Neural progenitor cell (in vitro differentiated cells): Measurements from ENCODE around the gene TMEM176B. TPM values are rescaled to one million over a fixed set of nuclear protein-coding genes. Genes with fewer than 3 reads are reported as not detected.
A peak's percentile ranks its signal among the peaks of the same experiment; 100 is the strongest.

Experiments
- DNase-seq: peaks from one replicate; pipeline ENCODE4 v3.0.0-alpha.2; 2016; ENCODE audit warnings: low spot score
- H2AFZ ChIP-seq: fragments of 200-600 bp; sonication (generic); replicated peaks from 2 replicates; pipeline ENCODE4 v1.6.1; 2016; ENCODE audit warnings: antibody characterized with exemption
- H3F3A ChIP-seq: fragments of 200-600 bp; sonication (generic); 2 replicates; pipeline ENCODE4 v1.6.1; 2016; ENCODE audit warnings: antibody characterized with exemption, low read depth
- H3K27ac ChIP-seq: fragments of 200-600 bp; sonication (generic); 2 replicates; pipeline ENCODE4 v1.5.1; 2016; ENCODE audit warnings: mild to moderate bottlenecking
- H3K27me3 ChIP-seq: fragments of 200-600 bp; sonication (generic); 2 replicates; pipeline ENCODE4 v1.6.1; 2016; ENCODE audit warnings: mild to moderate bottlenecking, moderate library complexity
- H3K36me3 ChIP-seq: fragments of 200-600 bp; sonication (generic); 2 replicates; pipeline ENCODE4 v1.5.1; 2016
- H3K4me1 ChIP-seq: fragments of 200-600 bp; sonication (generic); 2 replicates; pipeline ENCODE4 v1.6.1; 2016; ENCODE audit warnings: mixed run types
- H3K4me2 ChIP-seq: fragments of 200-600 bp; sonication (generic); 2 replicates; pipeline ENCODE4 v1.6.1; 2016
- H3K4me3 ChIP-seq: fragments of 200-600 bp; sonication (generic); 2 replicates; pipeline ENCODE4 v1.5.1; 2016
- H3K79me2 ChIP-seq: fragments of 200-600 bp; sonication (generic); 2 replicates; pipeline ENCODE4 v1.6.1; 2016; ENCODE audit warnings: low read depth
- H3K9ac ChIP-seq: fragments of 200-600 bp; sonication (generic); 2 replicates; pipeline ENCODE4 v1.6.1; 2016
- H3K9me3 ChIP-seq: fragments of 200-600 bp; sonication (generic); 2 replicates; pipeline ENCODE4 v1.5.1; 2016; ENCODE audit warnings: low read depth
- H4K20me1 ChIP-seq: fragments of 200-600 bp; sonication (generic); 2 replicates; pipeline ENCODE4 v1.6.1; 2016; ENCODE audit warnings: low read depth
- H3K27ac Mint-ChIP-seq: 3 replicates; pipeline ENCODE4 v1.8.0; 2021; ENCODE audit warnings: mixed read lengths
- H3K27me3 Mint-ChIP-seq: 2 replicates; pipeline ENCODE4 v1.8.0; 2022; ENCODE audit warnings: low read depth, mild to moderate bottlenecking, inconsistent platforms, moderate library complexity, mixed read lengths; ENCODE audit not compliant: insufficient read depth
- H3K36me3 Mint-ChIP-seq: 3 replicates; pipeline ENCODE4 v1.8.0; 2021; ENCODE audit warnings: mixed read lengths
- H3K4me1 Mint-ChIP-seq: 3 replicates; pipeline ENCODE4 v1.8.0; 2021; ENCODE audit warnings: mixed read lengths
- H3K4me3 Mint-ChIP-seq: 3 replicates; pipeline ENCODE4 v1.8.0; 2021; ENCODE audit warnings: mild to moderate bottlenecking, moderate library complexity, mixed read lengths
- H3K9me3 Mint-ChIP-seq: 3 replicates; pipeline ENCODE4 v1.8.0; 2020; ENCODE audit warnings: mixed read lengths
- EZH2 ChIP-seq: fragments of 200-600 bp; sonication (generic); IDR thresholded peaks from 2 replicates; pipeline ENCODE4 v1.6.1; 2017; ENCODE audit warnings: antibody characterized with exemption, mild to moderate bottlenecking, moderate library complexity
- EZH2phosphoT487 ChIP-seq: fragments of 200-600 bp; sonication (generic); IDR thresholded peaks from 2 replicates; pipeline ENCODE4 v1.6.1; 2017; ENCODE audit warnings: antibody characterized with exemption
- total RNA-seq: library from RNA; depleted of rRNA; stranded (reverse); fragments of >200 nt; gene quantifications from 2 replicates; pipeline ENCODE4 v1.2.3, GENCODE V29; 2015; ENCODE audit warnings: low replicate concordance
- TF ChIP-seq, protein P1 (sequence below): fragments of 200-600 bp; sonication (generic); IDR thresholded peaks from 2 replicates; pipeline ENCODE4 v1.5.1; 2017; ENCODE audit warnings: antibody characterized with exemption, mild to moderate bottlenecking

Gene TMEM176B
- total RNA-seq, 1 donor from 2014 or later: 0.54 TPM

GRCh38 chr7:150845421-150845861 lies 45.3 kb upstream of the TMEM176B start:
- Histone ChIP-seq H3K27me3 (no peaks in the 10 kb centered on the region), H3K27ac (no peak overlapping the region), H3K4me3 (no peak overlapping the region), H3K79me2 (no peaks in the 10 kb centered on the region), H2AFZ (no peak overlapping the region), H3K4me2 (no peak overlapping the region), H3K9me3 (no peaks in the 10 kb centered on the region), H3K36me3 (no peaks in the 10 kb centered on the region), H3F3A (no peaks in the 10 kb centered on the region), H4K20me1 (no peaks in the 10 kb centered on the region), H3K4me1 (no peaks in the 10 kb centered on the region), H3K9ac (no peak overlapping the region)
- Mint-ChIP-seq H3K4me3 (no peak overlapping the region), H3K9me3 (no peaks in the 10 kb centered on the region), H3K4me1 (peaks cover 4% of the 10 kb centered on the region), H3K27me3 (peaks cover 7% of the 10 kb centered on the region), H3K27ac (no peak overlapping the region), H3K36me3 (no peaks in the 10 kb centered on the region)
- no peak for TF ChIP-seq EZH2phosphoT487
- no peak for TF ChIP-seq EZH2
- TF ChIP-seq, protein P1, sequence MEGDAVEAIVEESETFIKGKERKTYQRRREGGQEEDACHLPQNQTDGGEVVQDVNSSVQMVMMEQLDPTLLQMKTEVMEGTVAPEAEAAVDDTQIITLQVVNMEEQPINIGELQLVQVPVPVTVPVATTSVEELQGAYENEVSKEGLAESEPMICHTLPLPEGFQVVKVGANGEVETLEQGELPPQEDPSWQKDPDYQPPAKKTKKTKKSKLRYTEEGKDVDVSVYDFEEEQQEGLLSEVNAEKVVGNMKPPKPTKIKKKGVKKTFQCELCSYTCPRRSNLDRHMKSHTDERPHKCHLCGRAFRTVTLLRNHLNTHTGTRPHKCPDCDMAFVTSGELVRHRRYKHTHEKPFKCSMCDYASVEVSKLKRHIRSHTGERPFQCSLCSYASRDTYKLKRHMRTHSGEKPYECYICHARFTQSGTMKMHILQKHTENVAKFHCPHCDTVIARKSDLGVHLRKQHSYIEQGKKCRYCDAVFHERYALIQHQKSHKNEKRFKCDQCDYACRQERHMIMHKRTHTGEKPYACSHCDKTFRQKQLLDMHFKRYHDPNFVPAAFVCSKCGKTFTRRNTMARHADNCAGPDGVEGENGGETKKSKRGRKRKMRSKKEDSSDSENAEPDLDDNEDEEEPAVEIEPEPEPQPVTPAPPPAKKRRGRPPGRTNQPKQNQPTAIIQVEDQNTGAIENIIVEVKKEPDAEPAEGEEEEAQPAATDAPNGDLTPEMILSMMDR: no peak
- DNase-seq: peak; percentile 47

- H4K20me1 ChIP-seq: no peaks in the 10 kb centered on the region
- no peaks in the 10 kb centered on the region for H3K9me3 Mint-ChIP-seq
- peaks cover 5% of the 10 kb centered on the region for H3K27me3 Mint-ChIP-seq
- H3K4me1 Mint-ChIP-seq: peaks cover 4% of the 10 kb centered on the region
- no peak overlapping the region for H2AFZ ChIP-seq
- no peak overlapping the region for H3K27ac Mint-ChIP-seq
- H3K79me2 ChIP-seq: no peaks in the 10 kb centered on the region
- no peaks in the 10 kb centered on the region for H3K4me1 ChIP-seq
- H3K36me3 Mint-ChIP-seq: no peaks in the 10 kb centered on the region
- no peak overlapping the region for H3K4me2 ChIP-seq
- TF ChIP-seq, protein P1: no peak
- no peak for TF ChIP-seq EZH2
- TF ChIP-seq EZH2phosphoT487: no peak
- H3F3A ChIP-seq: no peaks in the 10 kb centered on the region
- H3K36me3 ChIP-seq: no peaks in the 10 kb centered on the region
- no peak overlapping the region for H3K9ac ChIP-seq
- no peaks in the 10 kb centered on the region for H3K9me3 ChIP-seq
- H3K4me3 Mint-ChIP-seq: no peak overlapping the region
- no peaks in the 10 kb centered on the region for H3K27me3 ChIP-seq
- no peak for DNase-seq
- no peak overlapping the region for H3K4me3 ChIP-seq
- H3K27ac ChIP-seq: no peak overlapping the region
Measured at GRCh38 chr7:150842716-150843115, 42.6 kb upstream of the TMEM176B start.

DNA sequence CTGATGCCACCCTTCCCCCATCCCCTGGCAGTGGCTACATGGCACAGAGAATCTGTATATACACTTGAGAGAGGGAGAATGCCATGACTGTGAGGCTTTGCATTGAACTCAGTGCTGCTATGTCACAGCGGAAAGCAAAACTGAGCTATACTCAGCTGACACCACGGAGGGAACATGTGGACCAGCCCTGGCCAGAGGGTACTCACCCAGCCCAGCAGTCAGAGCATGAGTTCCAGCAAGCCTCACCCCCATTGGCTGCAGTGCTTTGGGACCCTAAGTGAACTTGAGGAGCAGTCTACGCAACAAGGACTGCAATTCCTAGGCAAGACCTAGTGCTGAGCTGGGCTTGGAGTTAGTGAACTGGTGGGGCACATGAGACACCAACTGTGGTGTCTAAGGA lies 41.9 kb upstream of the TMEM176B start:
- H3K27ac ChIP-seq: no peak overlapping the region
- no peaks in the 10 kb centered on the region for H3K9me3 ChIP-seq
- H3K9ac ChIP-seq: no peak overlapping the region
- H2AFZ ChIP-seq: no peak overlapping the region
- H3K36me3 Mint-ChIP-seq: no peaks in the 10 kb centered on the region
- no peaks in the 10 kb centered on the region for H3K4me1 ChIP-seq
- no peak overlapping the region for H3K4me3 Mint-ChIP-seq
- TF ChIP-seq EZH2phosphoT487 (no peak), EZH2 (no peak)
- TF ChIP-seq, protein P1: no peak
- H3K27me3 ChIP-seq: no peaks in the 10 kb centered on the region
- no peak overlapping the region for H3K4me2 ChIP-seq
- DNase-seq: no peak
- H3K27me3 Mint-ChIP-seq: peaks cover 5% of the 10 kb centered on the region
- no peaks in the 10 kb centered on the region for H3F3A ChIP-seq
- H4K20me1 ChIP-seq: no peaks in the 10 kb centered on the region
- no peaks in the 10 kb centered on the region for H3K79me2 ChIP-seq
- no peaks in the 10 kb centered on the region for H3K9me3 Mint-ChIP-seq
- no peak overlapping the region for H3K27ac Mint-ChIP-seq
- no peak overlapping the region for H3K4me3 ChIP-seq
- H3K36me3 ChIP-seq: no peaks in the 10 kb centered on the region
- H3K4me1 Mint-ChIP-seq: no peaks in the 10 kb centered on the region
